HG02588 (cell line): Measurements from ENCODE around the gene ACOT7.

Experiments used
- ATAC-seq: cut with Tn5 transposase; IDR thresholded peaks from one replicate; pipeline ENCODE4 v1.9.1; 2021; ENCODE audit warnings: mild to moderate bottlenecking, moderate library complexity; ENCODE audit not compliant: unreplicated experiment

ACOT7 gene

GRCh38 chr1:6256645-6257044 lies 136.9 kb downstream of the ACOT7 start:
- ATAC-seq, result no peak

GRCh38 chr1:6254691-6255090 lies 138.9 kb downstream of the ACOT7 start:
- no peak for ATAC-seq

- no peak for ATAC-seq
These were observed 140.2 kb downstream of the ACOT7 start for GRCh38 chr1:6253380-6253779.

- no peak for ATAC-seq
These were observed 141.2 kb downstream of the ACOT7 start for GRCh38 chr1:6252374-6252710.

- no peak for ATAC-seq
These were observed 141.7 kb downstream of the ACOT7 start for GRCh38 chr1:6251681-6252373.

GRCh38 chr1:6251233-6251632 lies 142.3 kb downstream of the ACOT7 start:
- no peak for ATAC-seq

- ATAC-seq, result no peak
These were observed 143.6 kb downstream of the ACOT7 start for GRCh38 chr1:6249739-6250689.

- no peak for ATAC-seq
These were observed 144.4 kb downstream of the ACOT7 start for GRCh38 chr1:6248932-6249738.

GRCh38 chr1:6248161-6248776 lies 145.3 kb downstream of the ACOT7 start:
- ATAC-seq, result no peak

GRCh38 chr1:6247651-6248050 lies 145.9 kb downstream of the ACOT7 start:
- no peak for ATAC-seq

- no peak for ATAC-seq
These were observed 146.8 kb downstream of the ACOT7 start for GRCh38 chr1:6246497-6247467.

- no peak for ATAC-seq
These were observed 147.6 kb downstream of the ACOT7 start for GRCh38 chr1:6245869-6246496.

GRCh38 chr1:6245086-6245868 lies 148.3 kb downstream of the ACOT7 start:
- ATAC-seq, result no peak

GRCh38 chr1:6244401-6245049 lies 149.0 kb downstream of the ACOT7 start:
- no peak for ATAC-seq

- ATAC-seq, result no peak
These were observed 149.6 kb downstream of the ACOT7 start, which contains the start of gene HES3 for GRCh38 chr1:6243993-6244392. TSS of gene HES3 (plus strand) at chr1:6244179. CDS start at chr1:6244366, 187 bp downstream.

- ATAC-seq, result no peak
These were observed 150.3 kb downstream of the ACOT7 start for GRCh38 chr1:6243053-6243834.
